CD4-positive, alpha-beta T cell (primary cell): ENCODE results near the gene ITGA4. TPM values are rescaled to one million over a fixed set of nuclear protein-coding genes. Genes with fewer than 3 reads are reported as not detected.
"Not testable (repeated sequence)": the region's sequence is repeated elsewhere in the genome, so short reads cannot be mapped to it uniquely, and the experiment has no call there.

ENCODE experiments used
- ATAC-seq: fragments of 200-7000 bp; cut with Tn5 transposase; one replicate; pipeline ENCODE4 v1.10.0; 2022; ENCODE audit warnings: mild to moderate bottlenecking; ENCODE audit not compliant: poor library complexity
- CTCF ChIA-PET: fragments of 350-600 bp; sonication (Branson Sonifier 250); formaldehyde crosslinking; loops from one replicate; lab custom pipeline; 2021; ENCODE audit warnings: antibody characterized with exemption, inconsistent platforms; lab: Charles Lee
- POLR2A ChIA-PET: fragments of 350-600 bp; sonication (Branson Sonifier 250); formaldehyde crosslinking; loops from one replicate; lab custom pipeline; 2021; ENCODE audit warnings: antibody characterized with exemption, inconsistent platforms; lab: Charles Lee
- DNase-seq, 14 experiments: peaks; one replicate each; pipeline ENCODE4 v3.0.0-alpha.2; 2013 to 2020; ENCODE audit warnings: mixed read lengths in 2 of 14
- H3K27ac ChIP-seq, 2 donors: one replicate each; pipeline versions ENCODE4 v1.5.1 to v1.7.0; 2013; ENCODE audit warnings: low read length in 2 of 2, low read depth in 1 of 2, mild to moderate bottlenecking in 1 of 2
- H3K27me3 ChIP-seq, 2 experiments: 1 replicate in 1 of 2; 2 replicates in 1 of 2; pipeline versions ENCODE4 v1.6.1 to v1.7.0; 2013; ENCODE audit warnings: low read length in 2 of 2, control low read depth in 1 of 2, mild to moderate bottlenecking in 1 of 2, moderate library complexity in 1 of 2; ENCODE audit not compliant: insufficient read depth in 2 of 2, control insufficient read depth in 1 of 2
- H3K36me3 ChIP-seq: one replicate; pipeline ENCODE4 v1.6.1; 2013; ENCODE audit warnings: low read length, control low read depth; ENCODE audit not compliant: insufficient read depth
- H3K4me1 ChIP-seq: one replicate; pipeline ENCODE4 v1.6.1; 2013; ENCODE audit warnings: low read length, control low read depth; ENCODE audit not compliant: insufficient read depth
- H3K4me3 ChIP-seq: one replicate; pipeline ENCODE4 v1.5.1; 2013; ENCODE audit warnings: mild to moderate bottlenecking, low read length, moderate library complexity
- H3K9me3 ChIP-seq, 2 experiments: 1 replicate in 1 of 2; 2 replicates in 1 of 2; pipeline versions ENCODE4 v1.6.1 to v1.7.0; 2013; ENCODE audit warnings: low read length in 2 of 2, mild to moderate bottlenecking in 2 of 2, control low read depth in 1 of 2, moderate library complexity in 1 of 2; ENCODE audit not compliant: control insufficient read depth in 1 of 2, insufficient read depth in 1 of 2
- H3K27ac Mint-ChIP-seq: one replicate; pipeline ENCODE4 v1.8.0; 2020; ENCODE audit warnings: mixed read lengths
- H3K27me3 Mint-ChIP-seq: one replicate; pipeline ENCODE4 v1.8.0; 2021; ENCODE audit warnings: mixed read lengths
- H3K36me3 Mint-ChIP-seq: one replicate; pipeline ENCODE4 v1.8.0; 2021; ENCODE audit warnings: low read depth, mixed read lengths
- H3K4me1 Mint-ChIP-seq: one replicate; pipeline ENCODE4 v1.8.0; 2021; ENCODE audit warnings: low read depth, mixed read lengths
- H3K4me3 Mint-ChIP-seq: one replicate; pipeline ENCODE4 v1.8.0; 2020; ENCODE audit warnings: mild to moderate bottlenecking, mixed read lengths
- H3K9me3 Mint-ChIP-seq: one replicate; pipeline ENCODE4 v1.8.0; 2020; ENCODE audit warnings: mixed read lengths
- CTCF ChIP-seq: fragments of 200-600 bp; IDR thresholded peaks from one replicate; pipeline ENCODE4 v1.8.0; 2022; ENCODE audit warnings: antibody characterized with exemption, mild to moderate bottlenecking
- intact Hi-C, 2 experiments: fragments of 100-400 bp; cut with DNase I in 1 of 2; cut with micrococcal nuclease in 1 of 2; formaldehyde crosslinking; loops; one replicate each; pipeline versions ENCODE4 v1.15.1 to v1.9.0; 2023 to 2025; cut with DNase I, micrococcal nuclease
- total RNA-seq, 174 experiments: library from RNA in 2 of 174; stranded (reverse) in 2 of 174; gene quantifications; one replicate each; pipeline ENCODE4 v1.2.3 and lab custom pipeline; 2021 to 2026

Gene ITGA4
- total RNA-seq, 2 experiments from 2014 or later = 79.4 to 79.5 TPM

- Mint-ChIP-seq H3K4me1 (peaks cover 18% of the 10 kb centered on the region), H3K27me3 (no peaks in the 10 kb centered on the region), H3K4me3 (no peak overlapping the region), H3K27ac (no peak overlapping the region), H3K9me3 (no peaks in the 10 kb centered on the region), H3K36me3 (no peaks in the 10 kb centered on the region)
- Histone ChIP-seq H3K36me3 (no peaks in the 10 kb centered on the region), H3K9me3 (no peaks in the 10 kb centered on the region), H3K4me3 (no peak overlapping the region), H3K27me3 (no peaks in the 10 kb centered on the region), H3K27ac (no peak overlapping the region), H3K4me1 (no peaks in the 10 kb centered on the region)
- ChIA-PET CTCF (interaction anchor here (0.6 kb wide), 1 partner anchor 1257 kb away, joined by 3 read pairs; no protein-coding TSS in a partner anchor), POLR2A (no interaction called here)
- intact Hi-C loops = no loop called here
- TF ChIP-seq CTCF = no peak
- DNase-seq (no peak), ATAC-seq (no peak)
Observed at GRCh38 chr2:181446985-181447384, 10.2 kb upstream of the ITGA4 start.

- H3K4me3 ChIP-seq, ATAC-seq, H3K27ac ChIP-seq, H3K9me3 Mint-ChIP-seq, H3K9me3 ChIP-seq, intact Hi-C loops, H3K4me1 ChIP-seq, DNase-seq, H3K27me3 Mint-ChIP-seq, H3K36me3 ChIP-seq, H3K4me3 Mint-ChIP-seq, H3K27ac Mint-ChIP-seq, POLR2A ChIA-PET, CTCF ChIA-PET, H3K36me3 Mint-ChIP-seq, H3K27me3 ChIP-seq: not testable (repeated sequence)
- H3K4me1 Mint-ChIP-seq = peaks cover 21% of the 10 kb centered on the region
Observed at GRCh38 chr2:181449278-181449677, 7.9 kb upstream of the ITGA4 start.

GRCh38 chr2:181454686-181455450, 2.3 kb upstream of the ITGA4 start:
- peak overlapping the region; percentile 84 for H3K27ac Mint-ChIP-seq
- H3K4me3 ChIP-seq = no peak overlapping the region
- peak overlapping the region; percentile 89 for H3K4me3 Mint-ChIP-seq

More at GRCh38 chr2:181454686-181455450, 2.3 kb upstream of the ITGA4 start:
- ChIA-PET POLR2A (interaction anchor here (0.6 to 6.4 kb wide), 5 partner anchors 24 to 350 kb away, joined by 3 to 115 read pairs (median 4); no protein-coding TSS in a partner anchor), CTCF (interaction anchor here (1.1 to 2.4 kb wide), 4 partner anchors 12 to 351 kb away, joined by 3 to 6 read pairs (median 5); no protein-coding TSS in a partner anchor)
- Histone ChIP-seq H3K9me3 (no peaks in the 10 kb centered on the region), H3K36me3 (no peaks in the 10 kb centered on the region), H3K27ac (no peak overlapping the region), H3K27me3 (no peaks in the 10 kb centered on the region), H3K4me1 (peaks cover 20% of the 10 kb centered on the region)
- intact Hi-C loops = loop anchor here (5.0 to 10.0 kb wide), 7 partner anchors 153 to 473 kb away; partner anchors contain the start of genes ITPRID2 (in 1 of the 2) and UBE2E3 (in 1 of the 2)
- DNase-seq = no peak
- H3K27me3 Mint-ChIP-seq = no peaks in the 10 kb centered on the region
- peaks cover 54% of the 10 kb centered on the region for H3K4me1 Mint-ChIP-seq
- H3K36me3 Mint-ChIP-seq = peaks cover 20% of the 10 kb centered on the region
- no peak for ATAC-seq
- no peak for TF ChIP-seq CTCF
- no peaks in the 10 kb centered on the region for H3K9me3 Mint-ChIP-seq
